Hepatic stellate cell (primary cell): ENCODE results near the gene NTF4.
"Not testable (repeated sequence)": the region's sequence is repeated elsewhere in the genome, so short reads cannot be mapped to it uniquely, and the experiment has no call there.

Experiments
- DNase-seq: peaks from one replicate; pipeline ENCODE4 v3.0.0; 2011; ENCODE audit warnings: low spot score

The NTF4 gene

GRCh38 chr19:49091391-49092038 lies 26.9 kb upstream of the NTF4 start:
- no peak for DNase-seq

GRCh38 chr19:49086296-49086695 lies 21.7 kb upstream of the NTF4 start:
- DNase-seq, result no peak

GRCh38 chr19:49085868-49086232 lies 21.2 kb upstream of the NTF4 start:
- DNase-seq, result no peak

- DNase-seq, result peak; percentile 100
Observed at GRCh38 chr19:49085020-49085867, 20.6 kb upstream of the NTF4 start, which contains the start of gene SNRNP70. Gene SNRNP70 (plus strand): TSS chr19:49085451. CDS start chr19:49086415, 964 bp downstream.

- DNase-seq, result no peak
Observed at GRCh38 chr19:49084206-49085019, 19.8 kb upstream of the NTF4 start.

DNA sequence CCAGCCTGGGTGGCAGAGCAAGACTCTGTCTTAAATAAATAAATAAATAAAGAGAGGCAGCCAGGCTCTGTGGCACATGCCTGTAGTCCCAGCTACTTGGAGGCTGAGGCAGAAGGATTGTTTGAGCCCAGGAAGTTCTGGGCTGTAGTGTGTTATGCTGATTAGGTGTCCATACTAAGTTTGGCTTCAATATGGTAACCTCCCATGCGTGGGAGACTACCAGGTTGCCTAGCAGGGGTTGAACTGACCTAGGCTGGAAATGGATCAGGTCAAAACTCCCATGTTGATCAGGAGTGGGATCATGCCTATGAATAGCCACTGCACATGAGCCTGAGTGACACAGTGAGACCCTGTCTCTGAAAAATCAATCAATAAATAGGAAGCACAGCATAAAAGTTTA lies 16.7 kb upstream of the NTF4 start:
- no peak for DNase-seq

- no peak for DNase-seq
Observed at GRCh38 chr19:49080392-49080791, 15.8 kb upstream of the NTF4 start.

DNA sequence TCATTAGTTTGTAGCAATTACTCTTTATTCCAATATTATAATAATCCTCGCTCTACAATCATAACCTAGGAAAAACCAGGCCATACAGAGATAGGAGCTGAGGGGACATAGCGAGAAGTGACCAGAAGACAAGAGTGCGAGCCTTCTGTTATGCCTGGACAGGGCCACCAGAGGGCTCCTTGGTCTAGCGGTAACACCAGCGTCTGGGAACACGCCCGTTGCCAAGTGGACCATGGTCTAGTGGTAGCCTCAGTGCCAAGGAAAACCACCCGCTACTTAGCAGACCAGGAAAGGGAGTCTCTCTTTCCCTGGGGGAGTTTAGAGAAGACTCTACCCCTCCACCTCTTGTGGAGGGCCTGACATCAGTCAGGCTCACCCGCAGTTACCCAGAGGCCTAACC lies 10.3 kb upstream of the NTF4 start:
- not testable (repeated sequence) for DNase-seq

DNA sequence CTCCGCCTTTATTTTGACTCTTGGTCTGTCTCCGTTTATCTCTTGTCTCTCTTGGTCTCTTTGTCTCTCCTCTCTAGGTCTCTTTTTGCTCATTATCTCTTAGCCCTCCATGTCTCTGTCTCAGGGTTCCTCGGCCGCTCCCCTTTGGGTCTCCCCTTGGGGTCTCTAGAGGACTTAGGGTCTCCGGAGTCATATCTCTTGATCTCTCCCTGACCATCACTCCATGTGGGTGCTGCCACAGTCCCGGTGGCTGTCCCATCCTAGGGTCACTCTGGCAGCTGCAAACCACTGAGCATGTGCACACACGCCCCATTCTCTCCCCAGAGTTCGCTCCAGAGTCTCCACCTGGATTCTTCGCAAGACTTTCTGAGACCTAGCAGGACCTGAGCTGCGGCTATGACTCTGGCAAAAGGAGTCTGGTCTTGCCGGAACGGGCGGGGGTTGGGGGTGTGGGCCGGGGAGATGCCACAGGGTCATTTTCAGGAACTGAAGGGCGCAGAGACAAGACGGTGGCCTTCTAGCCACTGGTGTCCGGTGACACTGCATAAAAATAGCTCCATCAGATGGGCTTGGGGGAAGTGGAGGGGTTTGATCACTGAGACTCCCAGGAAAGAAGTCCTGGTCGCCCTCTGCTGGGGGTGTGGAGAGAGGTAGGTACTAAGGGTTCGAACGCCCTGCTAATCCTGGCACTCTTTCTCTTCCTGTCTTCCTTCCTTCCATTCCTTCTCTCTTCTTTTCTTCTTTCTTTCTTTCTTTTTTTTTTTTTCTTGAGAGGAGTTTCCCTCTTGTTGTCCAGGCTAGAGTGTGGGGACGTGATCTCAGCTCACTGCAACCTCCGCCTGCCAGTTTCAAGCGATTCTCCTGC lies 9.1 kb upstream of the NTF4 start:
- DNase-seq, result no peak

DNA sequence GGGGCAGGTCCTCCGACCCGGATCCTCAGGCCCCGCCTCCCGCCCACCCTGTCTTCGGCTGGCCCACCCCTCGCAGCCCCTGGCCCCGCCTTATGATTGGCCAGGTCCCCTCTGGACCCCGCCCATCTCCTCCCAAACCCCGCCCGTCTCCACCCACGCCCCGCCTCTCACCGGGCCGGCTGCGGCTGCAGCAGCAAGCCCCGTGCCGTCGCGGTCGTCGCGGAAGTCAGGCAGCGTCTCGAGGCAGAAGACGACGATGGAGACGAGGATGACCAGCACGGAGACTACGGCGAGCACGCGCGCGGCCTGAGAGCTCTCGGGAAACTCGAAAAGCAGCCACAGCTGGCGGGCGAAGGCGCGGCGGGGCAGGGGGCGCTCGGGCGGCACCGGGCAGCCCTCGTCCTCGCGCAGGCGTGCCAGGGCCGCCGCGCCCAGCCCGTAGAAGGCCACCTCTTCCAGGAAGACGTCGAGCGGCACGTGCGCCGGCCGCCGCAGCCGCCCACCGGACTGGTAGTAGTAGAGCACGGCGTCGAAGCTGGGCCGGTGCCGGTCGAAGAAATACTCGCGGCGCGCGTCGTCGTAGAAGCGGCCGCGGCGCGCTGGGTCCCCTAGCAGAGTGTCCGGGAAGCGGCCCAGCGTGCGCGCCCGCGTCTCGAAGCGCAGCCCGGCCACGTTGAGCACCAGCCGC lies 7.4 kb upstream of the NTF4 start:
- DNase-seq, result no peak

DNA sequence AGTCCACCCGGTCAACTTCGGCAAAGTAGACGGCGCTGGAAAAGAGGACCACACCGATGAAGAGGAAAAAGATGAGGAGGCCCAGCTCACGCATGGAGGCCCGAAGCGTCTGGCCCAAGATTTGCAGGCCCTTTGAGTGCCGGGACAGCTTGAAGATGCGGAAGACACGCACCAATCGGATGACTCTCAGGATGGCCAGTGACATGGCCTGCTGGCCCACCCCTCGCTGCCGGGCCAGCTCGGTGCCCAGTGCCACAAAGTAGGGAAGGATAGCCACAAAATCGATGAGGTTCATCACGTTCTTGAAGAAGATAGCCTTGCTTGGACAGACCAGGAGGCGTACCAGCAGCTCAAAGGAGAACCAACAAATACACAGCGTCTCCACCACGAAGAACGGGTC lies 5.8 kb upstream of the NTF4 start:
- DNase-seq, result no peak

DNA sequence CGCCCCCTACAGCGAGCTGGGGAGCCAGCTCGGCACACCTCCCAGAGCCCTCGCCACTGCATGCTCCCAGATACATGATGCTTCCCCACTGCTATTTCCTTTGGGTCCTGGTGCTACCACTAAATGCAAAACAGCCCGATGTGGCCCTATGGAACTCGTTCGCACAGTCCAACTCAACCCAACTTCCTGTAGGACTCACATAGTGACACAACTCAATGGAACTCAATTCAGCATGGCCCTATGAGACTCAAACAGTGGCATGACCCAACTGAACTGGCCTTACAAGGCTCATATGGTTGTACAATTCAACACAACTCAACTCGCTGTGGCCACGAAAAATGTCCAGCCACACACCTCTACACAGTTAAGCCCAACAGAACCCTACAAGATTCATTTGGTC lies 4.4 kb upstream of the NTF4 start:
- no peak for DNase-seq

DNA sequence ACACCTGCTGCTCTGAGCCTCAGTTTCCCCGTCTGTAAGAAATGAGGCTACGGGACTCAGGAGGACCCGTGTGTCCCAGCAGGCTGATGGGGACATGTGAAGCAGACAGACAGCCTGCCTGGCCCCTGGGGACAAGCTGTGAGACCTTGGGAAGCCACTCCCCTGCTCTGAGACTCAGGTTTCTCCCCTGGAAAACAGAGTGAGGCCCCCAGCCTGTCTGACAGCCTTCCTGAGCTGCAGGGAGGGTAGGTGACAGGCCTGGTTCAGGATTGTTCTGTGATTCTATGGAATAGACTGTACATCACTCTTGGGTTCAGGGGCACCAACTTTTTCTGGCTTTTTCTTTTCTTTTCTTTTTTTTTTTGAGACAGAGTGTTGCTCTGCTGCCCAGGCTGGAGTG lies 2.9 kb upstream of the NTF4 start:
- DNase-seq, result no peak

GRCh38 chr19:49065905-49066512 lies 1.4 kb upstream of the NTF4 start:
- DNase-seq, result no peak

- DNase-seq, result no peak
Observed at GRCh38 chr19:49064029-49064629, 489 bp downstream of the NTF4 start.

DNA sequence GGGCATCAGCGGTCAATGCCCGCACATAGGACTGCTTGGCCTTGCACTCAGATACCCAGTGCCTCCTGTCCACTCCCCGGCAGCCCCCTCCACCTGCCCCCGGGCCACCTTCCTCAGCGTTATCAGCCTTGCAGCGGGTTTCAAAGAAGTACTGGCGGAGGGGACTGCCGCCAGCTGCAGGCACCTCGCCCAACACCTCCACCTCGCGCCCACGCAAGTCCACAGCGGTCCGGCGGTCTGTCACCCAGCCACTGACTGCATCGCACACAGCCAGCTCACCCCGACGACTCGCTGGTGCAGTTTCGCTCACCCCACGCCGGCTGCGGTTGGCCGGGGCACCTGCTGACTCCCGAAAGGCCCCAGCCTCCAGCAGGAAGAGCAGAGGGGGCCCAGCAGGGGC lies 3.2 kb downstream of the NTF4 start:
- no peak for DNase-seq

DNA sequence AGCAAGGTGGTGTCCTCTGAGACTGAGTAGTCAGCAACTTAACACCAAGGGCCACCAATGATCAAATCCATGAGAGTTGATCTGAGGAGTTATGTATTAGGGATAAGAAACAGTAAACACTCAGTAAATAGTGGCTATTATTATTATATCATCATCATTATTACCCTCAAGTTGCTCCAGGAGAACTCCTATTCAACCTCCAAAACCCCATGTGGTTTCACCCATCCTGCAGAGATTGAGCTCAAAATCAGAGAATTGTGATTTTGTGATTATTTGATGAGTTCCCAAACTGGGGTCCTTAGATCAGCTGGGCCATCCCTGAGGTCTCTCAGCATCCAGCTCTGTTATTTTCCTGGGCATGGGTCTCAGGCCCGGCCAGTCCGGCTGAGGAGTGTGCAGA lies 3.6 kb downstream of the NTF4 start:
- no peak for DNase-seq

GRCh38 chr19:49059053-49059452 lies 5.6 kb downstream of the NTF4 start:
- DNase-seq, result no peak

DNA sequence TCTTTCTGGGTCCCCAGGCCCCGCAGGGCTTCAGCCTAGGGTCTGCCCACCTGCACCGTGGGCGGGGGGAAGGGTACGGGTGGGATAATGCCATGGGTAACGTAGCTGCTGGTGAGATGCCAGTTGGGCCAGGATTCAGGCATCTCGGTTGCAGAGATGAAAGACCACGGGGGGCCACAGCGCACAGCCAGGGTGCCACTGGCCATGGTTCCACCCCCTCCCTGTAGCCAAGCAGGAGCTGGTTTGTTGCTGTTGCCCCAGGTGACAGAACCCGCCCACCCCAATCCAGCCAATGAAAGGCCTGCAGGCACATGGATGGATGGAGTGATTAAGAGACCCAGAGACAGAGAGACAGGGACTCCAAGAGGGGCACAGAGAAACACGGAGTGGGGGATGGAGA lies 6.1 kb downstream of the NTF4 start:
- no peak for DNase-seq

DNA sequence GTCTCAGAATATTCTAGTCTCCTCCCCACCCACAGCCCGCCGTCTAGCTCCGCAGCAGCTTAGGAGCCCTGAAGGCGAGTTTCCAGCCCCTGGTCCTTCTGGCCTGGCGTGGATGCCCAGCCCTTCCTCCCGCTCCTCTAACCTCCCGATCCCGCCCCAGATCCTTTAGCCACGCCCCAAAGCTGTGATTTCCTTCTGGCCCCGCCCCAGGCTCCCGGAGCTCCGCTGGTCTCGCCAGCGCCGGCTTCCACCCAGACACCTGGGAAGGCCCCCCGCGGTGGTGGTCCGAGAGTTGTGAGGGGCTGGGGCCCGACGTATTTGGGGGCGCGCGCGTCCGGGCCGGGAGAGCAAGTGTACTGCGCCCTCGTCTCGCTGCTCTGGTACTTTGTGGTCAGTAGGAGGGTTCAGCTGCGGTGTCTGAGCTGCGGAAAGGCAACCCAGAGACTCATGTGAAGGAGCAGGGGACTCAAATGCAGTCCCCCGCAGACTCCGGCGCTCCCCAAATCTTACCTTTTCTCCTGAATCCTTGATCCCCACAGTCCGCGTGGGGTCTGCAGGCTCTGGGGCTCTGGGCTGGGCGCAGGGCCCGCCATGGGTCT lies 6.9 kb downstream of the NTF4 start, which contains the start of gene CGB7:
CGB7 (minus strand) TSS at position 114 of the 599 bp plus-strand sequence. CDS start 2,374 bp downstream, outside the sequence.
- peak; percentile 91 for DNase-seq
